Smooth muscle cell (in vitro differentiated cells): ENCODE data around the gene POLR2I. TPM values are rescaled to one million over a fixed set of nuclear protein-coding genes. Genes with fewer than 3 reads are reported as not detected.
"Not testable (repeated sequence)": the region's sequence is repeated elsewhere in the genome, so short reads cannot be mapped to it uniquely, and the experiment has no call there.

Experiments used
- DNase-seq: peaks from one replicate; lab custom pipeline; 2025; ENCODE audit not compliant: unreplicated experiment; lab: John Stamatoyannopoulos, UW
- H2AFZ ChIP-seq: fragments of 200-600 bp; sonication (generic); 2 replicates; pipeline ENCODE4 v1.6.0; 2016; ENCODE audit warnings: antibody characterized with exemption, low read depth, mild to moderate bottlenecking
- H3F3A ChIP-seq: fragments of 200-600 bp; sonication (generic); 2 replicates; pipeline ENCODE4 v1.6.0; 2017; ENCODE audit warnings: antibody characterized with exemption, low read depth
- H3K27ac ChIP-seq: fragments of 200-600 bp; sonication (generic); 2 replicates; pipeline ENCODE4 v1.5.1; 2016; ENCODE audit warnings: low read depth, mild to moderate bottlenecking
- H3K27me3 ChIP-seq: fragments of 200-600 bp; sonication (generic); 2 replicates; pipeline ENCODE4 v1.6.1; 2016; ENCODE audit warnings: low read depth, mild to moderate bottlenecking
- H3K36me3 ChIP-seq: fragments of 200-600 bp; sonication (generic); 2 replicates; pipeline ENCODE4 v1.5.1; 2016; ENCODE audit warnings: low read depth
- H3K4me1 ChIP-seq: fragments of 200-600 bp; sonication (generic); 2 replicates; pipeline ENCODE4 v1.5.1; 2016; ENCODE audit warnings: low read depth
- H3K4me2 ChIP-seq: fragments of 200-600 bp; sonication (generic); 2 replicates; pipeline ENCODE4 v1.6.0; 2016; ENCODE audit warnings: mild to moderate bottlenecking
- H3K4me3 ChIP-seq: fragments of 200-600 bp; sonication (generic); 2 replicates; pipeline ENCODE4 v1.5.1; 2016; ENCODE audit warnings: mild to moderate bottlenecking
- H3K79me2 ChIP-seq: fragments of 200-600 bp; sonication (generic); 2 replicates; pipeline ENCODE4 v1.6.0; 2016; ENCODE audit warnings: low read depth, mild to moderate bottlenecking
- H3K9ac ChIP-seq: fragments of 200-600 bp; sonication (generic); 2 replicates; pipeline ENCODE4 v1.6.0; 2016; ENCODE audit warnings: low read depth
- H3K9me3 ChIP-seq: fragments of 200-600 bp; sonication (generic); replicated peaks from 2 replicates; pipeline ENCODE4 v1.5.1; 2016; ENCODE audit warnings: low read depth
- H4K20me1 ChIP-seq: fragments of 200-600 bp; sonication (generic); 2 replicates; pipeline ENCODE4 v1.6.0; 2016; ENCODE audit warnings: low read depth
- CTCF ChIP-seq: fragments of 200-600 bp; sonication (generic); IDR thresholded peaks from 2 replicates; pipeline ENCODE4 v1.5.1; 2017; ENCODE audit warnings: borderline replicate concordance, mild to moderate bottlenecking, antibody characterized with exemption; ENCODE audit not compliant: insufficient read depth, poor library complexity, severe bottlenecking
- WGBS: methylation state at CpG from one replicate; pipeline ENCODE4 v1.1.7; 2016; ENCODE audit warnings: low lambda C conversion rate; 5-methylcytosine and 5-hydroxymethylcytosine counted together
- polyA plus RNA-seq: library from polyadenylated mRNA; unstranded; fragments of >200 nt; fragmentation: Nextera tagmentation; extraction: Ambion mirVana; gene quantifications from 2 replicates; pipeline ENCODE4 v1.2.1, GENCODE V29; 2016
- total RNA-seq: library from RNA; depleted of rRNA; stranded (reverse); fragments of >200 nt; gene quantifications from 2 replicates; pipeline ENCODE4 v1.2.3, GENCODE V29; 2014

POLR2I gene
- total and polyA plus RNA-seq, 2 experiments from 2014 or later = 102 to 132 TPM

GRCh38 chr19:36072081-36072480 is 42.6 kb downstream of the POLR2I start:
- no peaks in the 10 kb centered on the region for H3K27me3 ChIP-seq
- H3F3A ChIP-seq = no peaks in the 10 kb centered on the region
- no peaks in the 10 kb centered on the region for H3K36me3 ChIP-seq
- H3K4me3 ChIP-seq = no peak overlapping the region
- no peaks in the 10 kb centered on the region for H3K79me2 ChIP-seq
- no peaks in the 10 kb centered on the region for H4K20me1 ChIP-seq
- 91% methylated on average over 8 of the region's 8 CpGs for WGBS
- no peak overlapping the region for H2AFZ ChIP-seq
- no peak for TF ChIP-seq CTCF
- no peak overlapping the region for H3K9ac ChIP-seq
- no peaks in the 10 kb centered on the region for H3K4me1 ChIP-seq
- no peaks in the 10 kb centered on the region for H3K9me3 ChIP-seq
- no peak for DNase-seq
- H3K4me2 ChIP-seq = no peak overlapping the region
- no peak overlapping the region for H3K27ac ChIP-seq

- DNase-seq, H3K79me2 ChIP-seq, H3K9ac ChIP-seq, H3K4me3 ChIP-seq, H3K27ac ChIP-seq, H3F3A ChIP-seq, H3K9me3 ChIP-seq, H3K4me2 ChIP-seq, H3K4me1 ChIP-seq, H3K27me3 ChIP-seq, H3K36me3 ChIP-seq, H2AFZ ChIP-seq, H4K20me1 ChIP-seq: not testable (repeated sequence)
- WGBS = 97% methylated on average over 27 of the region's 57 CpGs
Observed at GRCh38 chr19:36068810-36069499, 45.7 kb downstream of the POLR2I start.

- no peak overlapping the region for H3K4me3 ChIP-seq
- H3K79me2 ChIP-seq = no peaks in the 10 kb centered on the region
- H3K4me2 ChIP-seq = no peak overlapping the region
- no peaks in the 10 kb centered on the region for H3K36me3 ChIP-seq
- no peak overlapping the region for H2AFZ ChIP-seq
- no peak overlapping the region for H3K27ac ChIP-seq
- H3K9ac ChIP-seq = no peak overlapping the region
- DNase-seq = no peak
- no peak for TF ChIP-seq CTCF
- no peaks in the 10 kb centered on the region for H3K9me3 ChIP-seq
- no peaks in the 10 kb centered on the region for H3F3A ChIP-seq
- no peaks in the 10 kb centered on the region for H3K27me3 ChIP-seq
- H3K4me1 ChIP-seq = no peaks in the 10 kb centered on the region
- H4K20me1 ChIP-seq = no peaks in the 10 kb centered on the region
- 93% methylated on average over 11 of the region's 11 CpGs for WGBS
Observed at GRCh38 chr19:36067681-36068080, 47.0 kb downstream of the POLR2I start.

- Histone ChIP-seq H3K9ac (no peak overlapping the region), H3K9me3 (no peaks in the 10 kb centered on the region), H3K79me2 (no peaks in the 10 kb centered on the region), H3K36me3 (no peaks in the 10 kb centered on the region), H3K4me3 (no peak overlapping the region), H3K27ac (no peak overlapping the region), H4K20me1 (no peaks in the 10 kb centered on the region), H3K4me1 (no peaks in the 10 kb centered on the region), H3K4me2 (no peak overlapping the region), H3K27me3 (no peaks in the 10 kb centered on the region), H2AFZ (no peak overlapping the region), H3F3A (no peaks in the 10 kb centered on the region)
- no peak for TF ChIP-seq CTCF
- no peak for DNase-seq
- 95% methylated on average over 8 of the region's 8 CpGs for WGBS
Observed at GRCh38 chr19:36064826-36065225, 49.8 kb downstream of the POLR2I start.

Other genes starting within 250 kb of the POLR2I start
- 40.1 and 81.8 TPM in 2 replicates for gene APLP1, start 246.3 kb downstream of the POLR2I start, total RNA-seq
- 98.3 and 114 TPM in 2 replicates for gene APLP1, start 246.3 kb downstream of the POLR2I start, polyA plus RNA-seq
- 4.2 and 4.9 TPM in 2 replicates for gene NFKBID, start 214.3 kb downstream of the POLR2I start, total RNA-seq
- 9.0 and 11.1 TPM in 2 replicates for gene NFKBID, start 214.3 kb downstream of the POLR2I start, polyA plus RNA-seq
- 0.81 TPM in 1 of 2 replicates, not detected in the other for gene HCST, start 212.3 kb downstream of the POLR2I start, total RNA-seq
- 2.6 and 3.4 TPM in 2 replicates for gene HCST, start 212.3 kb downstream of the POLR2I start, polyA plus RNA-seq
- gene TYROBP, start 206.6 kb downstream of the POLR2I start, total RNA-seq = not detected in 2 replicates
- not detected in 2 replicates for gene TYROBP, start 206.6 kb downstream of the POLR2I start, polyA plus RNA-seq
- 6.0 and 6.2 TPM in 2 replicates for gene LRFN3, start 178.5 kb downstream of the POLR2I start, total RNA-seq
- 15.3 and 15.5 TPM in 2 replicates for gene LRFN3, start 178.5 kb downstream of the POLR2I start, polyA plus RNA-seq
- gene SDHAF1, start 119.7 kb downstream of the POLR2I start, total RNA-seq = 24.0 TPM in 2 replicates
- 27.1 and 27.7 TPM in 2 replicates for gene SDHAF1, start 119.7 kb downstream of the POLR2I start, polyA plus RNA-seq
- 1.1 and 1.9 TPM in 2 replicates for gene SYNE4, start 106.1 kb downstream of the POLR2I start, total RNA-seq
- gene SYNE4, start 106.1 kb downstream of the POLR2I start, polyA plus RNA-seq = 2.6 and 8.8 TPM in 2 replicates
- 26.2 and 35.4 TPM in 2 replicates for gene ALKBH6, start 100.7 kb downstream of the POLR2I start, total RNA-seq
- gene ALKBH6, start 100.7 kb downstream of the POLR2I start, polyA plus RNA-seq = 36.1 and 37.4 TPM in 2 replicates
- gene CLIP3, start 82.0 kb downstream of the POLR2I start, total RNA-seq = 3.7 and 10.7 TPM in 2 replicates
- 35.2 and 36.7 TPM in 2 replicates for gene CLIP3, start 82.0 kb downstream of the POLR2I start, polyA plus RNA-seq
- 9.3 and 13.1 TPM in 2 replicates for gene THAP8, start 60.6 kb downstream of the POLR2I start, total RNA-seq
- 13.1 and 22.9 TPM in 2 replicates for gene THAP8, start 60.6 kb downstream of the POLR2I start, polyA plus RNA-seq
- gene WDR62, start 60.0 kb downstream of the POLR2I start, total RNA-seq = 1.0 and 1.5 TPM in 2 replicates
- 2.1 and 4.6 TPM in 2 replicates for gene WDR62, start 60.0 kb downstream of the POLR2I start, polyA plus RNA-seq
- gene OVOL3, start 3.7 kb downstream of the POLR2I start, total RNA-seq = not detected in 2 replicates
- gene OVOL3, start 3.7 kb downstream of the POLR2I start, polyA plus RNA-seq = not detected in 2 replicates
- gene TBCB, start 593 bp upstream of the POLR2I start, total RNA-seq = 104 and 146 TPM in 2 replicates
- gene TBCB, start 593 bp upstream of the POLR2I start, polyA plus RNA-seq = 234 and 241 TPM in 2 replicates
- gene CAPNS1, start 25.2 kb upstream of the POLR2I start, total RNA-seq = 183 and 252 TPM in 2 replicates
- gene CAPNS1, start 25.2 kb upstream of the POLR2I start, polyA plus RNA-seq = 365 and 383 TPM in 2 replicates
- gene COX7A1, start 37.6 kb upstream of the POLR2I start, total RNA-seq = not detected in 2 replicates
- 1.5 TPM in 1 of 2 replicates, not detected in the other for gene COX7A1, start 37.6 kb upstream of the POLR2I start, polyA plus RNA-seq
- gene ZNF565, start 99.8 kb upstream of the POLR2I start, total RNA-seq = 4.5 and 8.6 TPM in 2 replicates
- 2.6 and 4.7 TPM in 2 replicates for gene ZNF565, start 99.8 kb upstream of the POLR2I start, polyA plus RNA-seq
- 155 and 161 TPM in 2 replicates for gene ZNF146, start 100.2 kb upstream of the POLR2I start, total RNA-seq
- gene ZNF146, start 100.2 kb upstream of the POLR2I start, polyA plus RNA-seq = 49.4 and 57.5 TPM in 2 replicates